ENCODE measurements around the gene SLC44A1. TPM values are rescaled to one million over a fixed set of nuclear protein-coding genes. Genes with fewer than 3 reads are reported as not detected.

The SLC44A1 gene
- polyA plus RNA-seq, 6 donors from 2014 or later, result 12.9 to 24.6 (median 19.3) TPM

GRCh38 chr9:105328296-105328695 lies 83.8 kb downstream of the SLC44A1 start:
- Mint-ChIP-seq H3K9me3 (no peaks in the 10 kb centered on the region), H3K27me3 (no peaks in the 10 kb centered on the region), H3K4me1 (peaks cover 4 to 14% (median 12%) of the 10 kb centered on the region in 3 donors), H3K36me3 (peaks cover 0 to 8% of the 10 kb centered on the region in 2 donors), H3K27ac (peak overlapping the region in 1 of 6 donors; percentile 49), H3K4me3 (no peak overlapping the region)
- no peak for ATAC-seq (ENCODE audit: low read depth in 2 of 2)
- no peak for DNase-seq

GRCh38 chr9:105328872-105329718 lies 84.6 kb downstream of the SLC44A1 start:
- H3K27ac Mint-ChIP-seq, result no peak overlapping the region
- DNase-seq (no peak), ATAC-seq (ENCODE audit: low read depth in 2 of 2) (no peak)
- H3K36me3 Mint-ChIP-seq, result peaks cover 0 to 8% of the 10 kb centered on the region in 2 donors
- no peak overlapping the region for H3K4me3 Mint-ChIP-seq
- no peaks in the 10 kb centered on the region for H3K9me3 Mint-ChIP-seq
- peaks cover 4 to 20% (median 15%) of the 10 kb centered on the region in 3 donors for H3K4me1 Mint-ChIP-seq
- H3K27me3 Mint-ChIP-seq, result no peaks in the 10 kb centered on the region

GRCh38 chr9:105329719-105330062 lies 85.2 kb downstream of the SLC44A1 start:
- Mint-ChIP-seq H3K36me3 (peaks cover 0 to 8% of the 10 kb centered on the region in 2 donors), H3K4me1 (peaks cover 4 to 23% (median 15%) of the 10 kb centered on the region in 3 donors), H3K9me3 (no peaks in the 10 kb centered on the region), H3K4me3 (no peak overlapping the region), H3K27me3 (no peaks in the 10 kb centered on the region), H3K27ac (no peak overlapping the region)
- ATAC-seq (ENCODE audit: low read depth in 2 of 2), result no peak
- no peak for DNase-seq

- ATAC-seq (ENCODE audit: low read depth in 2 of 2) (no peak), DNase-seq (no peak)
- Mint-ChIP-seq H3K36me3 (peaks cover under 1 to 8% of the 10 kb centered on the region in 2 donors), H3K9me3 (no peaks in the 10 kb centered on the region), H3K4me1 (peaks cover 4 to 23% (median 15%) of the 10 kb centered on the region in 3 donors), H3K27me3 (no peaks in the 10 kb centered on the region), H3K4me3 (no peak overlapping the region), H3K27ac (no peak overlapping the region)
Observed at GRCh38 chr9:105330201-105330600, 85.8 kb downstream of the SLC44A1 start.

- Mint-ChIP-seq H3K4me3 (no peak overlapping the region), H3K36me3 (peaks cover 4 to 8% of the 10 kb centered on the region in 2 donors), H3K4me1 (peaks cover 4 to 23% (median 15%) of the 10 kb centered on the region in 3 donors), H3K27ac (peak overlapping the region in 2 of 6 donors; percentile 12 to 78), H3K27me3 (no peaks in the 10 kb centered on the region), H3K9me3 (no peaks in the 10 kb centered on the region)
- DNase-seq (no peak), ATAC-seq (ENCODE audit: low read depth in 2 of 2) (no peak)
Observed at GRCh38 chr9:105330755-105331154, 86.3 kb downstream of the SLC44A1 start.

- no peak for ATAC-seq (ENCODE audit: low read depth in 2 of 2)
- Mint-ChIP-seq H3K9me3 (no peaks in the 10 kb centered on the region), H3K4me3 (no peak overlapping the region), H3K36me3 (peaks cover 7 to 8% of the 10 kb centered on the region in 2 donors), H3K4me1 (peaks cover 4 to 23% (median 15%) of the 10 kb centered on the region in 3 donors), H3K27ac (peak overlapping the region in 1 of 6 donors; percentile 78), H3K27me3 (no peaks in the 10 kb centered on the region)
- DNase-seq, result no peak
Observed at GRCh38 chr9:105331160-105331559, 86.7 kb downstream of the SLC44A1 start.

- DNase-seq, result no peak
- no peaks in the 10 kb centered on the region for H3K27me3 Mint-ChIP-seq
- no peak for ATAC-seq (ENCODE audit: low read depth in 2 of 2)
- peaks cover 8% of the 10 kb centered on the region in 2 donors for H3K36me3 Mint-ChIP-seq
- H3K9me3 Mint-ChIP-seq, result no peaks in the 10 kb centered on the region
- peaks cover 4 to 23% (median 15%) of the 10 kb centered on the region in 3 donors for H3K4me1 Mint-ChIP-seq
- no peak overlapping the region for H3K27ac Mint-ChIP-seq
- no peak overlapping the region for H3K4me3 Mint-ChIP-seq
Observed at GRCh38 chr9:105331755-105332154, 87.3 kb downstream of the SLC44A1 start.

GRCh38 chr9:105332471-105332870 lies 88.0 kb downstream of the SLC44A1 start:
- Mint-ChIP-seq H3K9me3 (no peaks in the 10 kb centered on the region), H3K27me3 (no peaks in the 10 kb centered on the region), H3K36me3 (peaks cover 6 to 8% of the 10 kb centered on the region in 2 donors), H3K4me1 (peaks cover 4 to 23% (median 15%) of the 10 kb centered on the region in 3 donors), H3K27ac (peak overlapping the region in 1 of 6 donors; percentile 78), H3K4me3 (no peak overlapping the region)
- ATAC-seq (ENCODE audit: low read depth in 2 of 2) (no peak), DNase-seq (no peak)

- Mint-ChIP-seq H3K27ac (no peak overlapping the region), H3K4me3 (no peak overlapping the region), H3K4me1 (peaks cover 4 to 22% (median 15%) of the 10 kb centered on the region in 3 donors), H3K9me3 (no peaks in the 10 kb centered on the region), H3K36me3 (peaks cover 0 to 8% of the 10 kb centered on the region in 2 donors), H3K27me3 (no peaks in the 10 kb centered on the region)
- DNase-seq (no peak), ATAC-seq (ENCODE audit: low read depth in 2 of 2) (no peak)
Observed at GRCh38 chr9:105333076-105333475, 88.6 kb downstream of the SLC44A1 start.

- ATAC-seq (ENCODE audit: low read depth in 2 of 2) (no peak), DNase-seq (no peak)
- H3K36me3 Mint-ChIP-seq, result peaks cover 0 to 8% of the 10 kb centered on the region in 2 donors
- H3K4me1 Mint-ChIP-seq, result peaks cover 4 to 18% (median 15%) of the 10 kb centered on the region in 3 donors
- H3K9me3 Mint-ChIP-seq, result no peaks in the 10 kb centered on the region
- no peaks in the 10 kb centered on the region for H3K27me3 Mint-ChIP-seq
- H3K27ac Mint-ChIP-seq, result peak overlapping the region in 1 of 6 donors; percentile 30
- no peak overlapping the region for H3K4me3 Mint-ChIP-seq
Observed at GRCh38 chr9:105333811-105334210, 89.4 kb downstream of the SLC44A1 start.

- Mint-ChIP-seq H3K36me3 (peaks cover 0 to 8% of the 10 kb centered on the region in 2 donors), H3K27ac (no peak overlapping the region), H3K4me1 (peaks cover 10 to 15% (median 11%) of the 10 kb centered on the region in 3 donors), H3K4me3 (no peak overlapping the region), H3K27me3 (no peaks in the 10 kb centered on the region), H3K9me3 (no peaks in the 10 kb centered on the region)
- DNase-seq, result no peak
- no peak for ATAC-seq (ENCODE audit: low read depth in 2 of 2)
Observed at GRCh38 chr9:105338308-105338707, 93.9 kb downstream of the SLC44A1 start.

GRCh38 chr9:105339849-105340248 lies 95.4 kb downstream of the SLC44A1 start:
- no peak for DNase-seq
- Mint-ChIP-seq H3K4me3 (no peak overlapping the region), H3K36me3 (peaks cover 0 to 8% of the 10 kb centered on the region in 2 donors), H3K4me1 (peaks cover 6 to 10% (median 8%) of the 10 kb centered on the region in 3 donors), H3K27ac (peak overlapping the region in 2 of 6 donors; percentile 7 to 49), H3K27me3 (no peaks in the 10 kb centered on the region), H3K9me3 (no peaks in the 10 kb centered on the region)
- ATAC-seq (ENCODE audit: low read depth in 2 of 2), result no peak

GRCh38 chr9:105341434-105342146 lies 97.1 kb downstream of the SLC44A1 start:
- ATAC-seq (ENCODE audit: low read depth in 2 of 2), result peak in 1 of 2 donors; percentile 51
- no peaks in the 10 kb centered on the region for H3K36me3 Mint-ChIP-seq

More at GRCh38 chr9:105341434-105342146, 97.1 kb downstream of the SLC44A1 start:
- DNase-seq, result no peak
- Mint-ChIP-seq H3K27me3 (no peaks in the 10 kb centered on the region), H3K9me3 (no peaks in the 10 kb centered on the region), H3K4me3 (peak overlapping the region in 1 of 8 donors; percentile 5), H3K4me1 (peaks cover 6 to 10% (median 8%) of the 10 kb centered on the region in 3 donors), H3K27ac (peak overlapping the region in 3 of 6 donors; percentile 2 to 68 (median 45))

Data from naive B cell (primary cell).